Ovary (tissue), 3 donors: ENCODE measurements around the gene OSBPL6.

Experiments used
- CTCF ChIP-seq, 3 donors: fragments of 450-650 bp in 2 of 3; fragments of 200-600 bp in 1 of 3; IDR thresholded peaks; one replicate each; pipeline versions ENCODE4 v1.5.1 to v1.8.0; 2016 to 2022; ENCODE audit warnings: antibody characterized with exemption in 3 of 3, mild to moderate bottlenecking in 1 of 3
- EP300 ChIP-seq: sonication (generic); formaldehyde crosslinking; IDR thresholded peaks from one replicate; pipeline ENCODE4 v1.6.1; 2017; ENCODE audit warnings: antibody characterized with exemption
- POLR2A ChIP-seq: fragments of 450-650 bp; IDR thresholded peaks from one replicate; pipeline ENCODE4 v1.6.1; 2017; ENCODE audit warnings: antibody characterized with exemption, mild to moderate bottlenecking, moderate library complexity
- donor health status: DM: no; HTN: no; CAD: no.

GRCh38 chr2:178452334-178452733 is 258.0 kb downstream of the OSBPL6 start:
- no peak for TF ChIP-seq POLR2A
- TF ChIP-seq CTCF (IDR thresholded peaks at IDR 0.05): no peak
- TF ChIP-seq EP300: no peak
